ENCODE measurements around the gene GOLGA7B.

GOLGA7B gene

GRCh38 chr10:97896756-97897358, 47.2 kb downstream of the GOLGA7B start:
- DNase-seq: no peak

GRCh38 chr10:97898429-97898828, 48.8 kb downstream of the GOLGA7B start:
- no peak for DNase-seq

- no peak for DNase-seq
Measured at GRCh38 chr10:97901381-97901780, 51.7 kb downstream of the GOLGA7B start.

- DNase-seq: no peak
Measured at GRCh38 chr10:97903128-97904017, 53.7 kb downstream of the GOLGA7B start.

GRCh38 chr10:97904018-97904381, 54.4 kb downstream of the GOLGA7B start:
- DNase-seq: no peak

GRCh38 chr10:97904576-97904975, 54.9 kb downstream of the GOLGA7B start:
- no peak for DNase-seq

- no peak for DNase-seq
Measured at GRCh38 chr10:97905276-97905675, 55.6 kb downstream of the GOLGA7B start.

GRCh38 chr10:97907211-97907610, 57.6 kb downstream of the GOLGA7B start:
- no peak for DNase-seq

- DNase-seq: no peak
Measured at GRCh38 chr10:97907830-97908229, 58.2 kb downstream of the GOLGA7B start.

- no peak for DNase-seq
Measured at GRCh38 chr10:97910661-97911060, 61.0 kb downstream of the GOLGA7B start.

GRCh38 chr10:97911217-97911616, 61.6 kb downstream of the GOLGA7B start:
- no peak for DNase-seq

- DNase-seq: no peak
Measured at GRCh38 chr10:97913193-97913592, 63.5 kb downstream of the GOLGA7B start.

GRCh38 chr10:97913614-97914013, 64.0 kb downstream of the GOLGA7B start:
- no peak for DNase-seq

- DNase-seq: no peak
Measured at GRCh38 chr10:97914171-97914836, 64.7 kb downstream of the GOLGA7B start.

- peak; percentile 75 for DNase-seq
Measured at GRCh38 chr10:97914837-97915211, 65.2 kb downstream of the GOLGA7B start.

GRCh38 chr10:97915346-97916131, 65.9 kb downstream of the GOLGA7B start:
- DNase-seq: no peak

- DNase-seq: no peak
Measured at GRCh38 chr10:97916586-97916985, 66.9 kb downstream of the GOLGA7B start.

- no peak for DNase-seq
Measured at GRCh38 chr10:97919012-97919411, 69.4 kb downstream of the GOLGA7B start.

- DNase-seq: no peak
Measured at GRCh38 chr10:97920865-97921264, 71.2 kb downstream of the GOLGA7B start.
